ENCODE data around the gene TTLL9.
"Not testable (repeated sequence)": the region's sequence is repeated elsewhere in the genome, so short reads cannot be mapped to it uniquely, and the experiment has no call there.

The TTLL9 gene

GRCh38 chr20:31869942-31870725 lies at the start of gene TTLL9, which contains the start of gene DUSP15:
Gene TTLL9 (plus strand): TSS chr20:31870634. CDS start chr20:31871127, 493 bp downstream.
Gene DUSP15 (minus strand): TSS chr20:31870527. CDS start chr20:31870337, 190 bp downstream.
- no peak for DNase-seq (ENCODE audit: low spot score)

- no peak for DNase-seq (ENCODE audit: low spot score)
Observed at GRCh38 chr20:31821427-31821826, 49.0 kb upstream of the TTLL9 start.

GRCh38 chr20:31822421-31823330 lies 47.8 kb upstream of the TTLL9 start:
- DNase-seq (ENCODE audit: low spot score): peak; percentile 66

GRCh38 chr20:31823360-31824124 lies 46.9 kb upstream of the TTLL9 start:
- no peak for DNase-seq (ENCODE audit: low spot score)

- DNase-seq (ENCODE audit: low spot score): no peak
Observed at GRCh38 chr20:31824125-31824485, 46.3 kb upstream of the TTLL9 start.

- no peak for DNase-seq (ENCODE audit: low spot score)
Observed at GRCh38 chr20:31824554-31825313, 45.7 kb upstream of the TTLL9 start.

GRCh38 chr20:31826074-31826473 lies 44.4 kb upstream of the TTLL9 start:
- no peak for DNase-seq (ENCODE audit: low spot score)

- no peak for DNase-seq (ENCODE audit: low spot score)
Observed at GRCh38 chr20:31827059-31827458, 43.4 kb upstream of the TTLL9 start.

GRCh38 chr20:31828016-31828415 lies 42.4 kb upstream of the TTLL9 start:
- DNase-seq (ENCODE audit: low spot score): not testable (repeated sequence)

- no peak for DNase-seq (ENCODE audit: low spot score)
Observed at GRCh38 chr20:31829731-31830130, 40.7 kb upstream of the TTLL9 start.

GRCh38 chr20:31830406-31830981 lies 39.9 kb upstream of the TTLL9 start:
- no peak for DNase-seq (ENCODE audit: low spot score)

GRCh38 chr20:31831211-31831610 lies 39.2 kb upstream of the TTLL9 start:
- DNase-seq (ENCODE audit: low spot score): no peak

- no peak for DNase-seq (ENCODE audit: low spot score)
Observed at GRCh38 chr20:31831771-31832306, 38.6 kb upstream of the TTLL9 start.

- DNase-seq (ENCODE audit: low spot score): peak; percentile 57
Observed at GRCh38 chr20:31833130-31833930, 37.1 kb upstream of the TTLL9 start.

GRCh38 chr20:31833931-31834521 lies 36.4 kb upstream of the TTLL9 start:
- no peak for DNase-seq (ENCODE audit: low spot score)

GRCh38 chr20:31835554-31835953 lies 34.9 kb upstream of the TTLL9 start:
- no peak for DNase-seq (ENCODE audit: low spot score)

GRCh38 chr20:31835977-31836852 lies 34.2 kb upstream of the TTLL9 start:
- DNase-seq (ENCODE audit: low spot score): peak; percentile 37

- DNase-seq (ENCODE audit: low spot score): no peak
Observed at GRCh38 chr20:31836853-31837608, 33.4 kb upstream of the TTLL9 start.

All from CD4-positive, alpha-beta T cell treated with Interleukin-2 at 100 ng/mL for 4 hours (primary cell).